Fibroblast of villous mesenchyme (primary cell): Measurements from ENCODE around the gene MYCL. TPM values are rescaled to one million over a fixed set of nuclear protein-coding genes. Genes with fewer than 3 reads are reported as not detected.

Experiments
- DNase-seq: peaks from one replicate; pipeline ENCODE4 v3.0.0-alpha.2; 2010; ENCODE audit warnings: low read depth
- H3K4me3 ChIP-seq: 2 replicates; pipeline ENCODE4 v1.5.1; 2011; ENCODE audit warnings: low read depth, mild to moderate bottlenecking, low read length
- CTCF ChIP-seq: IDR thresholded peaks from 2 replicates; pipeline ENCODE4 v1.5.1; 2012; ENCODE audit warnings: low read depth, mild to moderate bottlenecking, low read length; ENCODE audit not compliant: insufficient read depth
- total RNA-seq: library from RNA; depleted of rRNA; stranded (reverse); fragments of >200 nt; gene quantifications from 2 replicates; pipeline ENCODE4 v1.2.3, GENCODE V29; 2012

The MYCL gene
- total RNA-seq, 1 donor = not detected

GRCh38 chr1:39905172-39905571, 3.5 kb upstream of the MYCL start:
- no peak for TF ChIP-seq CTCF
- no peak overlapping the region for H3K4me3 ChIP-seq
- DNase-seq = no peak

GRCh38 chr1:39902460-39902807, 717 bp upstream of the MYCL start:
- DNase-seq = no peak
- TF ChIP-seq CTCF = no peak
- peak overlapping the region; percentile 65 for H3K4me3 ChIP-seq

- no peak for DNase-seq
- H3K4me3 ChIP-seq = peak overlapping the region; percentile 65
- no peak for TF ChIP-seq CTCF
These were observed 328 bp downstream of the MYCL start for GRCh38 chr1:39901464-39901713.

GRCh38 chr1:39900662-39901463, 854 bp downstream of the MYCL start:
- no peak for TF ChIP-seq CTCF
- peak; percentile 31 for DNase-seq
- H3K4me3 ChIP-seq = peak overlapping the region; percentile 65

- DNase-seq = no peak
- no peak overlapping the region for H3K4me3 ChIP-seq
- no peak for TF ChIP-seq CTCF
These were observed 1.8 kb downstream of the MYCL start for GRCh38 chr1:39899611-39900538.

- DNase-seq = peak; percentile 65
- TF ChIP-seq CTCF = no peak
- H3K4me3 ChIP-seq = no peak overlapping the region
These were observed 2.8 kb downstream of the MYCL start for GRCh38 chr1:39898648-39899603.
